ENCODE measurements around the gene RPL41. TPM values are rescaled to one million over a fixed set of nuclear protein-coding genes. Genes with fewer than 3 reads are reported as not detected.
A peak's percentile ranks its signal among the peaks of the same experiment; 100 is the strongest.

The RPL41 gene
- total and polyA plus RNA-seq, 9 of the 15 experiments (the other 6 are each of a cell fraction or from before 2014, with no cell fraction given), result 3,403 to 11,276 (median 5,604) TPM

DNA sequence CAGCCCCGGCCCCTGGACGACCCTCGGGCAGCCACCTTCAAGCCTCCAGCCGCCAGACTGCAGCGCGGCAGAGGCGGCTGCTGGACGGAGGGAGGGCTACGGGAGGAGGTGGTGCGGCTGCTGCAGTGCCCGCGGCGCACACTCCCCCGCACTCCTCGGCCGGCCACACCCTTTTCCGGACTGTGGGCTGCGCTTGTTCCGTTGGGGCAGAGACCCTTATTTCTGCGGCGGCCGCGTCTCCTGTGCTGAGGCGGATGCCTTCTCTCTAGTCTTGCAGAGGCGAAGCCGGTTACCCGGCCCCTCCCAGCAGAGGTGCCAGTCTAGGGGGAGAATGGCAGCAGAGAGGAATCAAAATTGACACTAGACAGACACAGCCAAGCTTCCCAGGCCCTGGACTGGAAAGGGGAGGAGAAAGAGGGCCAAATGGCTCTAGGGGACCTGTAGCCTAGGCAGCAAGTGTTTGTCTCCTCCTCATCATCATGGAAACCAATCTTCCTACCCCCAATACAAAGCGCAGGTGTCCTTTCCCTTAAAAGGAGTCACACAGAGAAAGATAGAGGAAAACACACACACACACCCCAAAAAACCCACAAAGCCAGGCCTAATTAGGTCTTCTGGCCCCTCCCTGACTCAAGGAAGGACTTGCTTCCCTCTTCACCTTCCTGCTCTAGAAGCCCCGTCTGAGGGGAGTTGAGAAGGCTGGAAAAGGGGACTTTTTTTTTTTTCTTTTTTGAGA, 12.9 kb downstream of the RPL41 start (continued):
- TF ChIP-seq, protein P1, sequence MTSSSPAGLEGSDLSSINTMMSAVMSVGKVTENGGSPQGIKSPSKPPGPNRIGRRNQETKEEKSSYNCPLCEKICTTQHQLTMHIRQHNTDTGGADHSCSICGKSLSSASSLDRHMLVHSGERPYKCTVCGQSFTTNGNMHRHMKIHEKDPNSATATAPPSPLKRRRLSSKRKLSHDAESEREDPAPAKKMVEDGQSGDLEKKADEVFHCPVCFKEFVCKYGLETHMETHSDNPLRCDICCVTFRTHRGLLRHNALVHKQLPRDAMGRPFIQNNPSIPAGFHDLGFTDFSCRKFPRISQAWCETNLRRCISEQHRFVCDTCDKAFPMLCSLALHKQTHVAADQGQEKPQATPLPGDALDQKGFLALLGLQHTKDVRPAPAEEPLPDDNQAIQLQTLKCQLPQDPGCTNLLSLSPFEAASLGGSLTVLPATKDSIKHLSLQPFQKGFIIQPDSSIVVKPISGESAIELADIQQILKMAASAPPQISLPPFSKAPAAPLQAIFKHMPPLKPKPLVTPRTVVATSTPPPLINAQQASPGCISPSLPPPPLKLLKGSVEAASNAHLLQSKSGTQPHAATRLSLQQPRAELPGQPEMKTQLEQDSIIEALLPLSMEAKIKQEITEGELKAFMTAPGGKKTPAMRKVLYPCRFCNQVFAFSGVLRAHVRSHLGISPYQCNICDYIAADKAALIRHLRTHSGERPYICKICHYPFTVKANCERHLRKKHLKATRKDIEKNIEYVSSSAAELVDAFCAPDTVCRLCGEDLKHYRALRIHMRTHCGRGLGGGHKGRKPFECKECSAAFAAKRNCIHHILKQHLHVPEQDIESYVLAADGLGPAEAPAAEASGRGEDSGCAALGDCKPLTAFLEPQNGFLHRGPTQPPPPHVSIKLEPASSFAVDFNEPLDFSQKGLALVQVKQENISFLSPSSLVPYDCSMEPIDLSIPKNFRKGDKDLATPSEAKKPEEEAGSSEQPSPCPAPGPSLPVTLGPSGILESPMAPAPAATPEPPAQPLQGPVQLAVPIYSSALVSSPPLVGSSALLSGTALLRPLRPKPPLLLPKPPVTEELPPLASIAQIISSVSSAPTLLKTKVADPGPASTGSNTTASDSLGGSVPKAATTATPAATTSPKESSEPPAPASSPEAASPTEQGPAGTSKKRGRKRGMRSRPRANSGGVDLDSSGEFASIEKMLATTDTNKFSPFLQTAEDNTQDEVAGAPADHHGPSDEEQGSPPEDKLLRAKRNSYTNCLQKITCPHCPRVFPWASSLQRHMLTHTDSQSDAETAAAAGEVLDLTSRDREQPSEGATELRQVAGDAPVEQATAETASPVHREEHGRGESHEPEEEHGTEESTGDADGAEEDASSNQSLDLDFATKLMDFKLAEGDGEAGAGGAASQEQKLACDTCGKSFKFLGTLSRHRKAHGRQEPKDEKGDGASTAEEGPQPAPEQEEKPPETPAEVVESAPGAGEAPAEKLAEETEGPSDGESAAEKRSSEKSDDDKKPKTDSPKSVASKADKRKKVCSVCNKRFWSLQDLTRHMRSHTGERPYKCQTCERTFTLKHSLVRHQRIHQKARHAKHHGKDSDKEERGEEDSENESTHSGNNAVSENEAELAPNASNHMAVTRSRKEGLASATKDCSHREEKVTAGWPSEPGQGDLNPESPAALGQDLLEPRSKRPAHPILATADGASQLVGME (CRISPR knock-in tag; IDR thresholded peaks at IDR 0.05), result 0 out of 2 replicates have a peak, but pooled peaks have one; percentile 25
- TF ChIP-seq GATAD2A (IDR thresholded peaks at IDR 0.05) (0 out of 2 replicates have a peak, but pooled peaks have one; percentile 35), TAF15 (IDR thresholded peaks at IDR 0.05; ENCODE audit: low read depth, low read length) (no peak), XRCC4 (IDR thresholded peaks at IDR 0.05; ENCODE audit: extremely low read depth, insufficient read depth, insufficient read length) (no peak), KAT2B (IDR thresholded peaks at IDR 0.05; ENCODE audit: low read depth, low read length) (no peak), ATF1 (CRISPR knock-in tag; IDR thresholded peaks at IDR 0.05) (no peak), ATF1 (tag; IDR thresholded peaks at IDR 0.05) (no peak; the same call in 1 of the 2 replicates), NEUROD1 (IDR thresholded peaks at IDR 0.05; ENCODE audit: borderline replicate concordance, low read depth, low read length, partially characterized antibody) (peak; percentile 65)
- TF ChIP-seq, protein P2, sequence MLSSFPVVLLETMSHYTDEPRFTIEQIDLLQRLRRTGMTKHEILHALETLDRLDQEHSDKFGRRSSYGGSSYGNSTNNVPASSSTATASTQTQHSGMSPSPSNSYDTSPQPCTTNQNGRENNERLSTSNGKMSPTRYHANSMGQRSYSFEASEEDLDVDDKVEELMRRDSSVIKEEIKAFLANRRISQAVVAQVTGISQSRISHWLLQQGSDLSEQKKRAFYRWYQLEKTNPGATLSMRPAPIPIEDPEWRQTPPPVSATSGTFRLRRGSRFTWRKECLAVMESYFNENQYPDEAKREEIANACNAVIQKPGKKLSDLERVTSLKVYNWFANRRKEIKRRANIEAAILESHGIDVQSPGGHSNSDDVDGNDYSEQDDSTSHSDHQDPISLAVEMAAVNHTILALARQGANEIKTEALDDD (IDR thresholded peaks at IDR 0.05), result no peak
- TF ChIP-seq, protein P3, sequence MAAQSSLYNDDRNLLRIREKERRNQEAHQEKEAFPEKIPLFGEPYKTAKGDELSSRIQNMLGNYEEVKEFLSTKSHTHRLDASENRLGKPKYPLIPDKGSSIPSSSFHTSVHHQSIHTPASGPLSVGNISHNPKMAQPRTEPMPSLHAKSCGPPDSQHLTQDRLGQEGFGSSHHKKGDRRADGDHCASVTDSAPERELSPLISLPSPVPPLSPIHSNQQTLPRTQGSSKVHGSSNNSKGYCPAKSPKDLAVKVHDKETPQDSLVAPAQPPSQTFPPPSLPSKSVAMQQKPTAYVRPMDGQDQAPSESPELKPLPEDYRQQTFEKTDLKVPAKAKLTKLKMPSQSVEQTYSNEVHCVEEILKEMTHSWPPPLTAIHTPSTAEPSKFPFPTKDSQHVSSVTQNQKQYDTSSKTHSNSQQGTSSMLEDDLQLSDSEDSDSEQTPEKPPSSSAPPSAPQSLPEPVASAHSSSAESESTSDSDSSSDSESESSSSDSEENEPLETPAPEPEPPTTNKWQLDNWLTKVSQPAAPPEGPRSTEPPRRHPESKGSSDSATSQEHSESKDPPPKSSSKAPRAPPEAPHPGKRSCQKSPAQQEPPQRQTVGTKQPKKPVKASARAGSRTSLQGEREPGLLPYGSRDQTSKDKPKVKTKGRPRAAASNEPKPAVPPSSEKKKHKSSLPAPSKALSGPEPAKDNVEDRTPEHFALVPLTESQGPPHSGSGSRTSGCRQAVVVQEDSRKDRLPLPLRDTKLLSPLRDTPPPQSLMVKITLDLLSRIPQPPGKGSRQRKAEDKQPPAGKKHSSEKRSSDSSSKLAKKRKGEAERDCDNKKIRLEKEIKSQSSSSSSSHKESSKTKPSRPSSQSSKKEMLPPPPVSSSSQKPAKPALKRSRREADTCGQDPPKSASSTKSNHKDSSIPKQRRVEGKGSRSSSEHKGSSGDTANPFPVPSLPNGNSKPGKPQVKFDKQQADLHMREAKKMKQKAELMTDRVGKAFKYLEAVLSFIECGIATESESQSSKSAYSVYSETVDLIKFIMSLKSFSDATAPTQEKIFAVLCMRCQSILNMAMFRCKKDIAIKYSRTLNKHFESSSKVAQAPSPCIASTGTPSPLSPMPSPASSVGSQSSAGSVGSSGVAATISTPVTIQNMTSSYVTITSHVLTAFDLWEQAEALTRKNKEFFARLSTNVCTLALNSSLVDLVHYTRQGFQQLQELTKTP (IDR thresholded peaks at IDR 0.05; ENCODE audit: low read depth in 1 of 2, partially characterized antibody in 2 of 2), result peak in 1 of 2 experiments; percentile 6
- TF ChIP-seq, protein P4, sequence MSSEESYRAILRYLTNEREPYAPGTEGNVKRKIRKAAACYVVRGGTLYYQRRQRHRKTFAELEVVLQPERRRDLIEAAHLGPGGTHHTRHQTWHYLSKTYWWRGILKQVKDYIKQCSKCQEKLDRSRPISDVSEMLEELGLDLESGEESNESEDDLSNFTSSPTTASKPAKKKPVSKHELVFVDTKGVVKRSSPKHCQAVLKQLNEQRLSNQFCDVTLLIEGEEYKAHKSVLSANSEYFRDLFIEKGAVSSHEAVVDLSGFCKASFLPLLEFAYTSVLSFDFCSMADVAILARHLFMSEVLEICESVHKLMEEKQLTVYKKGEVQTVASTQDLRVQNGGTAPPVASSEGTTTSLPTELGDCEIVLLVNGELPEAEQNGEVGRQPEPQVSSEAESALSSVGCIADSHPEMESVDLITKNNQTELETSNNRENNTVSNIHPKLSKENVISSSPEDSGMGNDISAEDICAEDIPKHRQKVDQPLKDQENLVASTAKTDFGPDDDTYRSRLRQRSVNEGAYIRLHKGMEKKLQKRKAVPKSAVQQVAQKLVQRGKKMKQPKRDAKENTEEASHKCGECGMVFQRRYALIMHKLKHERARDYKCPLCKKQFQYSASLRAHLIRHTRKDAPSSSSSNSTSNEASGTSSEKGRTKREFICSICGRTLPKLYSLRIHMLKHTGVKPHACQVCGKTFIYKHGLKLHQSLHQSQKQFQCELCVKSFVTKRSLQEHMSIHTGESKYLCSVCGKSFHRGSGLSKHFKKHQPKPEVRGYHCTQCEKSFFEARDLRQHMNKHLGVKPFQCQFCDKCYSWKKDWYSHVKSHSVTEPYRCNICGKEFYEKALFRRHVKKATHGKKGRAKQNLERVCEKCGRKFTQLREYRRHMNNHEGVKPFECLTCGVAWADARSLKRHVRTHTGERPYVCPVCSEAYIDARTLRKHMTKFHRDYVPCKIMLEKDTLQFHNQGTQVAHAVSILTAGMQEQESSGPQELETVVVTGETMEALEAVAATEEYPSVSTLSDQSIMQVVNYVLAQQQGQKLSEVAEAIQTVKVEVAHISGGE (CRISPR knock-in tag; IDR thresholded peaks at IDR 0.05), result 0 out of 6 replicates have a peak, but pooled peaks of 1 of the 3 experiments have one; percentile 58

All from K562 (cell line).